ENCODE measurements around the gene FKBP2. TPM values are rescaled to one million over a fixed set of nuclear protein-coding genes. Genes with fewer than 3 reads are reported as not detected.

Gene FKBP2
- total and polyA plus RNA-seq, 2 of the 13 experiments (the other 11 are each of a cell fraction or from before 2014, with no cell fraction given) = 30.1 to 53.3 TPM

GRCh38 chr11:64284962-64285884, 44.3 kb downstream of the FKBP2 start, which contains the start of gene GPR137 (continued):
- TF ChIP-seq, protein P1, sequence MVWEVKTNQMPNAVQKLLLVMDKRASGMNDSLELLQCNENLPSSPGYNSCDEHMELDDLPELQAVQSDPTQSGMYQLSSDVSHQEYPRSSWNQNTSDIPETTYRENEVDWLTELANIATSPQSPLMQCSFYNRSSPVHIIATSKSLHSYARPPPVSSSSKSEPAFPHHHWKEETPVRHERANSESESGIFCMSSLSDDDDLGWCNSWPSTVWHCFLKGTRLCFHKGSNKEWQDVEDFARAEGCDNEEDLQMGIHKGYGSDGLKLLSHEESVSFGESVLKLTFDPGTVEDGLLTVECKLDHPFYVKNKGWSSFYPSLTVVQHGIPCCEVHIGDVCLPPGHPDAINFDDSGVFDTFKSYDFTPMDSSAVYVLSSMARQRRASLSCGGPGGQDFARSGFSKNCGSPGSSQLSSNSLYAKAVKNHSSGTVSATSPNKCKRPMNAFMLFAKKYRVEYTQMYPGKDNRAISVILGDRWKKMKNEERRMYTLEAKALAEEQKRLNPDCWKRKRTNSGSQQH (CRISPR knock-in tag; IDR thresholded peaks at IDR 0.05; ENCODE audit: low read depth) = no peak
- no peak for TF ChIP-seq ZSCAN20 (CRISPR knock-in tag; IDR thresholded peaks at IDR 0.05; ENCODE audit: borderline replicate concordance)
- no peak; the same call in 1 of the 2 replicates for TF ChIP-seq THRA (CRISPR knock-in tag; IDR thresholded peaks at IDR 0.05; ENCODE audit: borderline replicate concordance)
- TF ChIP-seq ERF (CRISPR knock-in tag; IDR thresholded peaks at IDR 0.05) = no peak
- TF ChIP-seq RXRA (CRISPR knock-in tag; IDR thresholded peaks at IDR 0.05) = no peak; the same call in 1 of the 2 replicates
- peak; percentile 54; the same call in 1 of the 2 replicates for TF ChIP-seq ZFX (CRISPR knock-in tag; IDR thresholded peaks at IDR 0.05; ENCODE audit: low read depth)
- TF ChIP-seq ZFP82 (CRISPR knock-in tag; IDR thresholded peaks at IDR 0.05; ENCODE audit: borderline replicate concordance) = no peak
- no peak for TF ChIP-seq FOXC1 (CRISPR knock-in tag; IDR thresholded peaks at IDR 0.05; ENCODE audit: borderline replicate concordance)
- TF ChIP-seq ATF5 (CRISPR knock-in tag; IDR thresholded peaks at IDR 0.05; ENCODE audit: low read depth) = no peak
- TF ChIP-seq, protein P2, sequence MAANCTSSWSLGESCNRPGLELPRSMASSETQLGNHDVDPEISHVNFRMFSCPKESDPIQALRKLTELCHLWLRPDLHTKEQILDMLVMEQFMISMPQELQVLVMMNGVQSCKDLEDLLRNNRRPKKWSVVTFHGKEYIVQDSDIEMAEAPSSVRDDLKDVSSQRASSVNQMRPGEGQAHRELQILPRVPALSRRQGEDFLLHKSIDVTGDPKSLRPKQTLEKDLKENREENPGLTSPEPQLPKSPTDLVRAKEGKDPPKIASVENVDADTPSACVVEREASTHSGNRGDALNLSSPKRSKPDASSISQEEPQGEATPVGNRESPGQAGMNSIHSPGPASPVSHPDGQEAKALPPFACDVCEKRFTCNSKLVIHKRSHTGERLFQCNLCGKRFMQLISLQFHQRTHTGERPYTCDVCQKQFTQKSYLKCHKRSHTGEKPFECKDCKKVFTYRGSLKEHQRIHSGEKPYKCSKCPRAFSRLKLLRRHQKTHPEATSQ (CRISPR knock-in tag; IDR thresholded peaks at IDR 0.05; ENCODE audit: borderline replicate concordance) = no peak
- TF ChIP-seq, protein P3, sequence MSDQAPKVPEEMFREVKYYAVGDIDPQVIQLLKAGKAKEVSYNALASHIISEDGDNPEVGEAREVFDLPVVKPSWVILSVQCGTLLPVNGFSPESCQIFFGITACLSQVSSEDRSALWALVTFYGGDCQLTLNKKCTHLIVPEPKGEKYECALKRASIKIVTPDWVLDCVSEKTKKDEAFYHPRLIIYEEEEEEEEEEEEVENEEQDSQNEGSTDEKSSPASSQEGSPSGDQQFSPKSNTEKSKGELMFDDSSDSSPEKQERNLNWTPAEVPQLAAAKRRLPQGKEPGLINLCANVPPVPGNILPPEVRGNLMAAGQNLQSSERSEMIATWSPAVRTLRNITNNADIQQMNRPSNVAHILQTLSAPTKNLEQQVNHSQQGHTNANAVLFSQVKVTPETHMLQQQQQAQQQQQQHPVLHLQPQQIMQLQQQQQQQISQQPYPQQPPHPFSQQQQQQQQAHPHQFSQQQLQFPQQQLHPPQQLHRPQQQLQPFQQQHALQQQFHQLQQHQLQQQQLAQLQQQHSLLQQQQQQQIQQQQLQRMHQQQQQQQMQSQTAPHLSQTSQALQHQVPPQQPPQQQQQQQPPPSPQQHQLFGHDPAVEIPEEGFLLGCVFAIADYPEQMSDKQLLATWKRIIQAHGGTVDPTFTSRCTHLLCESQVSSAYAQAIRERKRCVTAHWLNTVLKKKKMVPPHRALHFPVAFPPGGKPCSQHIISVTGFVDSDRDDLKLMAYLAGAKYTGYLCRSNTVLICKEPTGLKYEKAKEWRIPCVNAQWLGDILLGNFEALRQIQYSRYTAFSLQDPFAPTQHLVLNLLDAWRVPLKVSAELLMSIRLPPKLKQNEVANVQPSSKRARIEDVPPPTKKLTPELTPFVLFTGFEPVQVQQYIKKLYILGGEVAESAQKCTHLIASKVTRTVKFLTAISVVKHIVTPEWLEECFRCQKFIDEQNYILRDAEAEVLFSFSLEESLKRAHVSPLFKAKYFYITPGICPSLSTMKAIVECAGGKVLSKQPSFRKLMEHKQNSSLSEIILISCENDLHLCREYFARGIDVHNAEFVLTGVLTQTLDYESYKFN (CRISPR knock-in tag; conservative IDR thresholded peaks at IDR 0.05) = no peak
- TF ChIP-seq IRX3 (CRISPR knock-in tag; IDR thresholded peaks at IDR 0.05; ENCODE audit: borderline replicate concordance, low read depth) = no peak

Data from HepG2 (cell line).